Neural progenitor cell (in vitro differentiated cells): ENCODE measurements around the gene PITPNC1. TPM values are rescaled to one million over a fixed set of nuclear protein-coding genes. Genes with fewer than 3 reads are reported as not detected.
"Not testable (repeated sequence)": the region's sequence is repeated elsewhere in the genome, so short reads cannot be mapped to it uniquely, and the experiment has no call there.

Experiments used
- DNase-seq: peaks from one replicate; pipeline ENCODE4 v3.0.0-alpha.2; 2016; ENCODE audit warnings: low spot score
- H2AFZ ChIP-seq: fragments of 200-600 bp; sonication (generic); replicated peaks from 2 replicates; pipeline ENCODE4 v1.6.1; 2016; ENCODE audit warnings: antibody characterized with exemption
- H3F3A ChIP-seq: fragments of 200-600 bp; sonication (generic); 2 replicates; pipeline ENCODE4 v1.6.1; 2016; ENCODE audit warnings: antibody characterized with exemption, low read depth
- H3K27ac ChIP-seq: fragments of 200-600 bp; sonication (generic); 2 replicates; pipeline ENCODE4 v1.5.1; 2016; ENCODE audit warnings: mild to moderate bottlenecking
- H3K27me3 ChIP-seq: fragments of 200-600 bp; sonication (generic); 2 replicates; pipeline ENCODE4 v1.6.1; 2016; ENCODE audit warnings: mild to moderate bottlenecking, moderate library complexity
- H3K36me3 ChIP-seq: fragments of 200-600 bp; sonication (generic); 2 replicates; pipeline ENCODE4 v1.5.1; 2016
- H3K4me1 ChIP-seq: fragments of 200-600 bp; sonication (generic); 2 replicates; pipeline ENCODE4 v1.6.1; 2016; ENCODE audit warnings: mixed run types
- H3K4me2 ChIP-seq: fragments of 200-600 bp; sonication (generic); 2 replicates; pipeline ENCODE4 v1.6.1; 2016
- H3K4me3 ChIP-seq: fragments of 200-600 bp; sonication (generic); 2 replicates; pipeline ENCODE4 v1.5.1; 2016
- H3K79me2 ChIP-seq: fragments of 200-600 bp; sonication (generic); 2 replicates; pipeline ENCODE4 v1.6.1; 2016; ENCODE audit warnings: low read depth
- H3K9ac ChIP-seq: fragments of 200-600 bp; sonication (generic); 2 replicates; pipeline ENCODE4 v1.6.1; 2016
- H3K9me3 ChIP-seq: fragments of 200-600 bp; sonication (generic); 2 replicates; pipeline ENCODE4 v1.5.1; 2016; ENCODE audit warnings: low read depth
- H4K20me1 ChIP-seq: fragments of 200-600 bp; sonication (generic); 2 replicates; pipeline ENCODE4 v1.6.1; 2016; ENCODE audit warnings: low read depth
- H3K27ac Mint-ChIP-seq: 3 replicates; pipeline ENCODE4 v1.8.0; 2021; ENCODE audit warnings: mixed read lengths
- H3K27me3 Mint-ChIP-seq: 2 replicates; pipeline ENCODE4 v1.8.0; 2022; ENCODE audit warnings: low read depth, mild to moderate bottlenecking, inconsistent platforms, moderate library complexity, mixed read lengths; ENCODE audit not compliant: insufficient read depth
- H3K36me3 Mint-ChIP-seq: 3 replicates; pipeline ENCODE4 v1.8.0; 2021; ENCODE audit warnings: mixed read lengths
- H3K4me1 Mint-ChIP-seq: 3 replicates; pipeline ENCODE4 v1.8.0; 2021; ENCODE audit warnings: mixed read lengths
- H3K4me3 Mint-ChIP-seq: 3 replicates; pipeline ENCODE4 v1.8.0; 2021; ENCODE audit warnings: mild to moderate bottlenecking, moderate library complexity, mixed read lengths
- H3K9me3 Mint-ChIP-seq: 3 replicates; pipeline ENCODE4 v1.8.0; 2020; ENCODE audit warnings: mixed read lengths
- CTCF ChIP-seq: fragments of 200-600 bp; sonication (generic); IDR thresholded peaks from 2 replicates; pipeline ENCODE4 v1.5.1; 2017; ENCODE audit warnings: antibody characterized with exemption, mild to moderate bottlenecking
- EZH2 ChIP-seq: fragments of 200-600 bp; sonication (generic); IDR thresholded peaks from 2 replicates; pipeline ENCODE4 v1.6.1; 2017; ENCODE audit warnings: antibody characterized with exemption, mild to moderate bottlenecking, moderate library complexity
- EZH2phosphoT487 ChIP-seq: fragments of 200-600 bp; sonication (generic); IDR thresholded peaks from 2 replicates; pipeline ENCODE4 v1.6.1; 2017; ENCODE audit warnings: antibody characterized with exemption
- total RNA-seq: library from RNA; depleted of rRNA; stranded (reverse); fragments of >200 nt; gene quantifications from 2 replicates; pipeline ENCODE4 v1.2.3, GENCODE V29; 2015; ENCODE audit warnings: low replicate concordance

PITPNC1 gene
- total RNA-seq, 1 donor from 2014 or later: 8.1 TPM

- no peak overlapping the region for H3K27ac ChIP-seq
- Mint-ChIP-seq H3K27me3 (no peaks in the 10 kb centered on the region), H3K4me3 (no peak overlapping the region), H3K27ac (no peak overlapping the region), H3K4me1 (no peaks in the 10 kb centered on the region), H3K9me3 (no peaks in the 10 kb centered on the region), H3K36me3 (no peaks in the 10 kb centered on the region)
- no peaks in the 10 kb centered on the region for H3K4me1 ChIP-seq
- no peaks in the 10 kb centered on the region for H3K27me3 ChIP-seq
- no peak overlapping the region for H3K9ac ChIP-seq
- H3K4me3 ChIP-seq: no peak overlapping the region
- no peaks in the 10 kb centered on the region for H3K36me3 ChIP-seq
- no peaks in the 10 kb centered on the region for H3K9me3 ChIP-seq
- TF ChIP-seq EZH2phosphoT487 (no peak), EZH2 (no peak), CTCF (no peak)
- no peaks in the 10 kb centered on the region for H4K20me1 ChIP-seq
- H3F3A ChIP-seq: no peaks in the 10 kb centered on the region
- no peak overlapping the region for H3K4me2 ChIP-seq
- no peak for DNase-seq
- no peak overlapping the region for H2AFZ ChIP-seq
- H3K79me2 ChIP-seq: no peaks in the 10 kb centered on the region
Observed at GRCh38 chr17:67646472-67646871, 269.4 kb downstream of the PITPNC1 start.

GRCh38 chr17:67647482-67647881 lies 270.4 kb downstream of the PITPNC1 start:
- Histone ChIP-seq H3K4me2 (no peak overlapping the region), H3K4me1 (no peaks in the 10 kb centered on the region), H3K79me2 (no peaks in the 10 kb centered on the region), H3F3A (no peaks in the 10 kb centered on the region), H3K27me3 (no peaks in the 10 kb centered on the region), H4K20me1 (no peaks in the 10 kb centered on the region), H2AFZ (no peak overlapping the region), H3K4me3 (no peak overlapping the region), H3K36me3 (no peaks in the 10 kb centered on the region), H3K9me3 (no peaks in the 10 kb centered on the region), H3K9ac (no peak overlapping the region), H3K27ac (no peak overlapping the region)
- Mint-ChIP-seq H3K9me3 (no peaks in the 10 kb centered on the region), H3K4me3 (no peak overlapping the region), H3K27me3 (no peaks in the 10 kb centered on the region), H3K4me1 (no peaks in the 10 kb centered on the region), H3K27ac (no peak overlapping the region), H3K36me3 (no peaks in the 10 kb centered on the region)
- DNase-seq: no peak
- TF ChIP-seq CTCF (no peak), EZH2 (no peak), EZH2phosphoT487 (no peak)

- no peaks in the 10 kb centered on the region for H3K4me1 Mint-ChIP-seq
- H3K4me2 ChIP-seq: no peak overlapping the region
- H4K20me1 ChIP-seq: no peaks in the 10 kb centered on the region
- H3K9me3 ChIP-seq: no peaks in the 10 kb centered on the region
- no peak for DNase-seq
- no peak overlapping the region for H3K4me3 ChIP-seq
- H3F3A ChIP-seq: no peaks in the 10 kb centered on the region
- H3K27ac Mint-ChIP-seq: no peak overlapping the region
- H3K4me3 Mint-ChIP-seq: no peak overlapping the region
- no peaks in the 10 kb centered on the region for H3K9me3 Mint-ChIP-seq
- no peak overlapping the region for H2AFZ ChIP-seq
- no peak for TF ChIP-seq CTCF
- no peak for TF ChIP-seq EZH2
- no peak for TF ChIP-seq EZH2phosphoT487
- no peak overlapping the region for H3K27ac ChIP-seq
- H3K4me1 ChIP-seq: no peaks in the 10 kb centered on the region
- H3K9ac ChIP-seq: no peak overlapping the region
- H3K79me2 ChIP-seq: no peaks in the 10 kb centered on the region
- H3K36me3 Mint-ChIP-seq: no peaks in the 10 kb centered on the region
- H3K27me3 Mint-ChIP-seq: no peaks in the 10 kb centered on the region
- H3K36me3 ChIP-seq: no peaks in the 10 kb centered on the region
- no peaks in the 10 kb centered on the region for H3K27me3 ChIP-seq
Observed at GRCh38 chr17:67648032-67648905, 271.2 kb downstream of the PITPNC1 start.

- H3K27me3 Mint-ChIP-seq, H2AFZ ChIP-seq, H3K4me3 Mint-ChIP-seq, H3K9me3 Mint-ChIP-seq, H3K4me2 ChIP-seq, H3K27ac Mint-ChIP-seq, H3K4me3 ChIP-seq, DNase-seq, H3K27me3 ChIP-seq, H3K27ac ChIP-seq, H4K20me1 ChIP-seq, H3K9ac ChIP-seq, H3F3A ChIP-seq, H3K79me2 ChIP-seq, H3K9me3 ChIP-seq, H3K36me3 ChIP-seq, H3K4me1 ChIP-seq, H3K4me1 Mint-ChIP-seq, H3K36me3 Mint-ChIP-seq: not testable (repeated sequence)
Observed at GRCh38 chr17:67648906-67649295, 271.8 kb downstream of the PITPNC1 start.
